Mesenchymal stem cell (in vitro differentiated cells and primary cell): ENCODE results near the gene ZNF407.

Source experiments
- DNase-seq: peaks from one replicate; pipeline ENCODE4 v3.0.0-alpha.2; 2013
- H2AFZ ChIP-seq: one replicate; pipeline ENCODE4 v1.6.1; 2013; ENCODE audit warnings: low read depth, mild to moderate bottlenecking, control low read depth, inconsistent platforms, low read length, moderate library complexity
- H2AK5ac ChIP-seq: 2 replicates; pipeline ENCODE4 v1.6.1; 2013; ENCODE audit warnings: low read length, moderate library complexity, mild to moderate bottlenecking, inconsistent platforms; ENCODE audit not compliant: severe bottlenecking
- H2BK120ac ChIP-seq: one replicate; pipeline ENCODE4 v1.6.1; 2013; ENCODE audit warnings: low read depth, mild to moderate bottlenecking, inconsistent platforms, low read length, moderate library complexity
- H2BK12ac ChIP-seq, 2 experiments: one replicate each; pipeline ENCODE4 v1.6.1; 2013; ENCODE audit warnings: inconsistent platforms in 2 of 2, low read length in 2 of 2, mild to moderate bottlenecking in 2 of 2, moderate library complexity in 2 of 2, control low read depth in 1 of 2
- H2BK15ac ChIP-seq: one replicate; pipeline ENCODE4 v1.6.1; 2013; ENCODE audit warnings: mild to moderate bottlenecking, low read depth, inconsistent platforms; ENCODE audit not compliant: poor library complexity, severe bottlenecking
- H2BK5ac ChIP-seq: 2 replicates; pipeline ENCODE4 v1.6.1; 2013; ENCODE audit warnings: low read depth, mild to moderate bottlenecking, low read length, control low read depth, inconsistent platforms; ENCODE audit not compliant: poor library complexity, severe bottlenecking
- H3K14ac ChIP-seq, 2 experiments: one replicate each; pipeline ENCODE4 v1.6.1; 2013; ENCODE audit warnings: inconsistent platforms in 2 of 2, low read length in 2 of 2, control low read depth in 1 of 2, mild to moderate bottlenecking in 1 of 2, moderate library complexity in 1 of 2
- H3K18ac ChIP-seq, 2 experiments: one replicate each; pipeline ENCODE4 v1.6.1; 2013; ENCODE audit warnings: inconsistent platforms in 2 of 2, low read length in 2 of 2, control low read depth in 1 of 2, low read depth in 1 of 2, mild to moderate bottlenecking in 1 of 2
- H3K23ac ChIP-seq, 2 experiments: one replicate each; pipeline ENCODE4 v1.6.1; 2013; ENCODE audit warnings: inconsistent platforms in 2 of 2, low read length in 2 of 2, mild to moderate bottlenecking in 2 of 2, moderate library complexity in 2 of 2, control low read depth in 1 of 2
- H3K27ac ChIP-seq: 2 replicates; pipeline ENCODE4 v1.5.1; 2013; ENCODE audit warnings: mild to moderate bottlenecking, moderate library complexity, low read length, control low read depth, inconsistent platforms; ENCODE audit not compliant: poor library complexity, severe bottlenecking
- H3K27me3 ChIP-seq, 2 experiments: 2 replicates each; pipeline versions ENCODE4 v1.6.1 to v1.7.0; 2013; ENCODE audit warnings: low read length in 2 of 2, mild to moderate bottlenecking in 2 of 2, moderate library complexity in 2 of 2, control low read depth in 1 of 2, inconsistent platforms in 1 of 2; ENCODE audit not compliant: control insufficient read depth in 1 of 2, insufficient read depth in 1 of 2
- H3K36me3 ChIP-seq, 2 experiments: 2 replicates each; pipeline versions ENCODE4 v1.6.1 to v1.7.0; 2013; ENCODE audit warnings: low read length in 2 of 2, control low read depth in 1 of 2, inconsistent platforms in 1 of 2, low read depth in 1 of 2, mild to moderate bottlenecking in 1 of 2; ENCODE audit not compliant: insufficient read depth in 2 of 2, control insufficient read depth in 1 of 2
- H3K4ac ChIP-seq, 2 experiments: one replicate each; pipeline ENCODE4 v1.6.1; 2013; ENCODE audit warnings: inconsistent platforms in 2 of 2, low read length in 2 of 2, mild to moderate bottlenecking in 2 of 2, moderate library complexity in 2 of 2, control low read depth in 1 of 2, low read depth in 1 of 2
- H3K4me1 ChIP-seq: 2 replicates; pipeline ENCODE4 v1.6.1; 2013; ENCODE audit warnings: low read depth, low read length, control low read depth; ENCODE audit not compliant: control insufficient read depth, insufficient read depth
- H3K4me2 ChIP-seq: 2 replicates; pipeline ENCODE4 v1.6.1; 2013; ENCODE audit warnings: low read length, mild to moderate bottlenecking, inconsistent platforms; ENCODE audit not compliant: poor library complexity, severe bottlenecking
- H3K4me3 ChIP-seq, 2 experiments: 2 replicates each; pipeline versions ENCODE4 v1.5.1 to v1.7.0; 2013; ENCODE audit warnings: low read length in 2 of 2, mild to moderate bottlenecking in 2 of 2, control low read depth in 1 of 2, low read depth in 1 of 2; ENCODE audit not compliant: insufficient read depth in 1 of 2
- H3K79me1 ChIP-seq: replicated peaks from 2 replicates; pipeline ENCODE4 v1.6.1; 2013; ENCODE audit warnings: mild to moderate bottlenecking, control low read depth, low read length, inconsistent platforms; ENCODE audit not compliant: poor library complexity, severe bottlenecking
- H3K9ac ChIP-seq: 2 replicates; pipeline ENCODE4 v1.7.0; 2013; ENCODE audit warnings: mild to moderate bottlenecking, low read length, moderate library complexity
- H3K9me3 ChIP-seq: 2 replicates; pipeline ENCODE4 v1.7.0; 2013; ENCODE audit warnings: mild to moderate bottlenecking, low read length; ENCODE audit not compliant: control insufficient read depth
- H4K8ac ChIP-seq: one replicate; pipeline ENCODE4 v1.6.1; 2013; ENCODE audit warnings: inconsistent platforms, mild to moderate bottlenecking, low read length, moderate library complexity
- H4K91ac ChIP-seq: one replicate; pipeline ENCODE4 v1.6.1; 2013; ENCODE audit warnings: mild to moderate bottlenecking, low read length, inconsistent platforms
- WGBS: methylation state at CpG from one replicate; pipeline ENCODE4 v1.1.7; 2013; ENCODE audit warnings: mixed read lengths; 5-methylcytosine and 5-hydroxymethylcytosine counted together

Gene ZNF407

GRCh38 chr18:74793746-74794145 lies 196.1 kb downstream of the ZNF407 start:
- H2BK12ac ChIP-seq: no peak overlapping the region
- H3K27ac ChIP-seq: no peak overlapping the region
- H3K14ac ChIP-seq: no peak overlapping the region
- H4K91ac ChIP-seq: no peak overlapping the region
- H3K23ac ChIP-seq: no peak overlapping the region
- H3K4ac ChIP-seq: no peak overlapping the region
- H3K18ac ChIP-seq: no peak overlapping the region
- no peak for DNase-seq
- no peak overlapping the region for H2BK120ac ChIP-seq
- H3K4me3 ChIP-seq: no peak overlapping the region
- H2BK5ac ChIP-seq: no peak overlapping the region
- H3K79me1 ChIP-seq: peaks cover 4% of the 10 kb centered on the region
- H2AK5ac ChIP-seq: no peak overlapping the region
- H3K27me3 ChIP-seq: no peaks in the 10 kb centered on the region
- H4K8ac ChIP-seq: no peak overlapping the region
- H3K9me3 ChIP-seq: no peaks in the 10 kb centered on the region
- H3K4me2 ChIP-seq: no peak overlapping the region
- H2BK15ac ChIP-seq: no peak overlapping the region
- no peak overlapping the region for H3K9ac ChIP-seq
- H2AFZ ChIP-seq: no peak overlapping the region
- peaks cover 3% of the 10 kb centered on the region for H3K4me1 ChIP-seq
- 71% methylated on average over 9 of the region's 9 CpGs for WGBS
- no peaks in the 10 kb centered on the region for H3K36me3 ChIP-seq

DNA sequence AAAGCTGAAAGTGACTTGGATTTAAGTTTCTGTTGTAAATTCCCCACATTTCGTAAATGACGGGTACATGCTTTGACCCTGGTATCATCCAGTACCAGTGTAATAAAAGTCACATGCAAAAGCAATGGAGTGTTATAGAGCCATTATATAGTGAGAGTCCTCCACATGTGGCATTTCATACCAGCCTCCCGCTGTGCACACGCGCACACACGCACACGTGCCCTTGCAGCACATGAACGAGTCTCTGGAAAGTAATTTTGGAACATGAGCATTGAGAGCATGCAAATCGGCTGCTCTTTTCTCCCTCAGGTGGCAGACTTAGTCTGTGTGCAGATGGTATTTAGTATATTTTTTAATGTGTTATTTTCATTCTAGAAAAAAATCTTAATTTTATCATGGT lies 198.1 kb downstream of the ZNF407 start:
- Histone ChIP-seq H3K18ac (no peak overlapping the region), H3K4me2 (no peak overlapping the region), H3K79me1 (peaks cover 4% of the 10 kb centered on the region), H2BK15ac (no peak overlapping the region), H4K8ac (no peak overlapping the region), H2BK12ac (no peak overlapping the region), H3K14ac (no peak overlapping the region), H3K9me3 (no peaks in the 10 kb centered on the region), H4K91ac (no peak overlapping the region), H3K23ac (no peak overlapping the region), H2AFZ (no peak overlapping the region), H3K4me3 (no peak overlapping the region), H3K9ac (no peak overlapping the region), H2AK5ac (no peak overlapping the region), H2BK120ac (no peak overlapping the region), H3K4ac (no peak overlapping the region), H3K27me3 (no peaks in the 10 kb centered on the region), H3K4me1 (peaks cover 3% of the 10 kb centered on the region), H3K36me3 (no peaks in the 10 kb centered on the region), H3K27ac (no peak overlapping the region), H2BK5ac (no peak overlapping the region)
- 97% methylated on average over 8 of the region's 9 CpGs for WGBS
- DNase-seq: no peak

- WGBS: 91% methylated on average over 4 of the region's 4 CpGs
- no peak overlapping the region for H2BK12ac ChIP-seq
- peaks cover 4% of the 10 kb centered on the region for H3K79me1 ChIP-seq
These were observed 198.5 kb downstream of the ZNF407 start for GRCh38 chr18:74796211-74796610.

GRCh38 chr18:74796841-74797576 lies 199.3 kb downstream of the ZNF407 start:
- no peak overlapping the region for H2BK12ac ChIP-seq
- H2BK5ac ChIP-seq: no peak overlapping the region
- peaks cover 2% of the 10 kb centered on the region for H3K4me1 ChIP-seq
- no peak overlapping the region for H4K8ac ChIP-seq
- H3K4me3 ChIP-seq: peak overlapping the region in 1 of 2 experiments; percentile 65
- H3K27me3 ChIP-seq: no peaks in the 10 kb centered on the region
- no peak overlapping the region for H2BK15ac ChIP-seq
- H3K14ac ChIP-seq: no peak overlapping the region
- H2AFZ ChIP-seq: no peak overlapping the region
- no peak overlapping the region for H2AK5ac ChIP-seq
- H3K9me3 ChIP-seq: no peaks in the 10 kb centered on the region
- H4K91ac ChIP-seq: no peak overlapping the region
- H3K4me2 ChIP-seq: no peak overlapping the region
- peak; percentile 58 for DNase-seq
- H3K23ac ChIP-seq: no peak overlapping the region
- peak overlapping the region; percentile 71 for H3K9ac ChIP-seq
- peaks cover 4% of the 10 kb centered on the region for H3K79me1 ChIP-seq
- H2BK120ac ChIP-seq: no peak overlapping the region
- peak overlapping the region in 1 of 2 experiments; percentile 9 for H3K18ac ChIP-seq
- no peak overlapping the region for H3K4ac ChIP-seq
- H3K27ac ChIP-seq: no peak overlapping the region
- no peaks in the 10 kb centered on the region for H3K36me3 ChIP-seq
- WGBS: 56% methylated on average over 6 of the region's 7 CpGs

More at GRCh38 chr18:74796211-74796610, 198.5 kb downstream of the ZNF407 start:
- Histone ChIP-seq H2BK120ac (no peak overlapping the region), H2BK15ac (no peak overlapping the region), H3K9me3 (no peaks in the 10 kb centered on the region), H3K18ac (no peak overlapping the region), H3K36me3 (no peaks in the 10 kb centered on the region), H3K9ac (no peak overlapping the region), H4K8ac (no peak overlapping the region), H4K91ac (no peak overlapping the region), H3K27ac (no peak overlapping the region), H2AK5ac (no peak overlapping the region), H3K4me3 (peak overlapping the region in 1 of 2 experiments; percentile 65), H3K4ac (no peak overlapping the region), H3K4me2 (no peak overlapping the region), H3K14ac (no peak overlapping the region), H2BK5ac (no peak overlapping the region), H2AFZ (no peak overlapping the region), H3K27me3 (no peaks in the 10 kb centered on the region), H3K4me1 (peaks cover 3% of the 10 kb centered on the region), H3K23ac (no peak overlapping the region)
- DNase-seq: no peak
